GM23338 (cell line): ENCODE measurements around the gene C14orf119. TPM values are rescaled to one million over a fixed set of nuclear protein-coding genes. Genes with fewer than 3 reads are reported as not detected.

Experiments
- ATAC-seq: fragments of 200-7000 bp; cut with Tn5 transposase; 3 replicates; pipeline ENCODE4 v1.9.1; 2020
- DNase-seq: peaks from one replicate; pipeline ENCODE4 v3.0.0-alpha.2; 2015; ENCODE audit warnings: low spot score
- H2AFZ ChIP-seq: fragments of 200-600 bp; sonication (generic); 2 replicates; pipeline ENCODE4 v1.8.0; 2016; ENCODE audit warnings: antibody characterized with exemption, mild to moderate bottlenecking, moderate library complexity
- H3F3A ChIP-seq: fragments of 200-600 bp; sonication (generic); replicated peaks from 2 replicates; pipeline ENCODE4 v1.8.0; 2017; ENCODE audit warnings: antibody characterized with exemption, mixed run types, low read depth
- H3K27ac ChIP-seq: fragments of 200-600 bp; sonication (generic); 2 replicates; pipeline ENCODE4 v1.6.1; 2016; ENCODE audit warnings: low read depth
- H3K27me3 ChIP-seq: fragments of 200-600 bp; sonication (generic); 2 replicates; pipeline ENCODE4 v1.8.0; 2016; ENCODE audit warnings: mild to moderate bottlenecking, mixed run types, moderate library complexity; ENCODE audit not compliant: insufficient read depth
- H3K36me3 ChIP-seq: fragments of 200-600 bp; sonication (generic); 2 replicates; pipeline ENCODE4 v1.8.0; 2016; ENCODE audit warnings: mild to moderate bottlenecking; ENCODE audit not compliant: insufficient read depth
- H3K4me1 ChIP-seq: fragments of 200-600 bp; sonication (generic); 2 replicates; pipeline ENCODE4 v1.8.0; 2016; ENCODE audit warnings: mild to moderate bottlenecking, moderate library complexity; ENCODE audit not compliant: insufficient read depth
- H3K4me2 ChIP-seq: fragments of 200-600 bp; sonication (generic); 2 replicates; pipeline ENCODE4 v1.7.1; 2017; ENCODE audit warnings: mixed run types
- H3K4me3 ChIP-seq: fragments of 200-600 bp; sonication (generic); 2 replicates; pipeline ENCODE4 v1.6.1; 2016; ENCODE audit warnings: mixed run types
- H3K79me2 ChIP-seq: fragments of 200-600 bp; sonication (generic); replicated peaks from 2 replicates; pipeline ENCODE4 v1.8.0; 2017; ENCODE audit warnings: mild to moderate bottlenecking; ENCODE audit not compliant: insufficient read depth
- H3K9me2 ChIP-seq: fragments of 200-600 bp; sonication (generic); 2 replicates; pipeline ENCODE4 v1.8.0; 2017; ENCODE audit not compliant: insufficient read depth
- H4K20me1 ChIP-seq: fragments of 200-600 bp; sonication (generic); replicated peaks from 2 replicates; pipeline ENCODE4 v1.8.0; 2017; ENCODE audit warnings: mild to moderate bottlenecking; ENCODE audit not compliant: insufficient read depth
- H3K27ac Mint-ChIP-seq: 2 replicates; pipeline ENCODE4 v1.8.0; 2020; ENCODE audit warnings: inconsistent platforms, mild to moderate bottlenecking, moderate library complexity, mixed read lengths
- H3K27me3 Mint-ChIP-seq: 3 replicates; pipeline ENCODE4 v1.8.0; 2022; ENCODE audit warnings: low read depth, mild to moderate bottlenecking, moderate library complexity, mixed read lengths, inconsistent platforms; ENCODE audit not compliant: insufficient read depth, poor library complexity
- H3K36me3 Mint-ChIP-seq: 3 replicates; pipeline ENCODE4 v1.8.0; 2021; ENCODE audit warnings: low read depth, mild to moderate bottlenecking, inconsistent platforms, moderate library complexity, mixed read lengths
- H3K4me1 Mint-ChIP-seq: 3 replicates; pipeline ENCODE4 v1.8.0; 2020; ENCODE audit warnings: mild to moderate bottlenecking, inconsistent platforms, mixed read lengths
- H3K4me3 Mint-ChIP-seq: 3 replicates; pipeline ENCODE4 v1.8.0; 2021; ENCODE audit warnings: moderate library complexity, mild to moderate bottlenecking, inconsistent platforms, mixed read lengths
- H3K9me3 Mint-ChIP-seq: 3 replicates; pipeline ENCODE4 v1.8.0; 2020; ENCODE audit warnings: moderate library complexity, mild to moderate bottlenecking, inconsistent platforms, mixed read lengths
- CREB1 ChIP-seq: fragments of 250-450 bp; sonication (Bioruptor Pico); IDR thresholded peaks from 2 replicates; pipeline ENCODE4 v1.5.0; 2020; ENCODE audit warnings: low read depth, mild to moderate bottlenecking, moderate library complexity
- EZH2 ChIP-seq: fragments of 200-600 bp; sonication (generic); IDR thresholded peaks from one replicate; pipeline ENCODE4 v1.8.0; 2017; ENCODE audit warnings: antibody characterized with exemption, mild to moderate bottlenecking, low read depth; ENCODE audit not compliant: unreplicated experiment
- JUNB ChIP-seq: IDR thresholded peaks from one replicate; pipeline ENCODE4 v1.6.1; 2016; ENCODE audit warnings: antibody characterized with exemption; ENCODE audit not compliant: unreplicated experiment
- NANOG ChIP-seq: IDR thresholded peaks from 2 replicates; pipeline ENCODE4 v1.6.1; 2016; ENCODE audit warnings: antibody characterized with exemption, borderline replicate concordance
- POLR2AphosphoS5 ChIP-seq: IDR thresholded peaks from 2 replicates; pipeline ENCODE4 v1.6.1; 2016; ENCODE audit warnings: antibody characterized with exemption, low read depth
- REST ChIP-seq: IDR thresholded peaks from one replicate; pipeline ENCODE4 v1.6.1; 2018; ENCODE audit warnings: antibody characterized with exemption; ENCODE audit not compliant: unreplicated experiment
- STAT1 ChIP-seq: IDR thresholded peaks from one replicate; pipeline ENCODE4 v1.6.1; 2016; ENCODE audit warnings: antibody characterized with exemption; ENCODE audit not compliant: unreplicated experiment
- ZNF331 ChIP-seq: fragments of 250-450 bp; sonication (Bioruptor Pico); IDR thresholded peaks from 2 replicates; pipeline ENCODE4 v1.5.0; 2020; ENCODE audit warnings: low read depth, mild to moderate bottlenecking, moderate library complexity
- polyA plus RNA-seq: library from polyadenylated mRNA; unstranded; fragments of >200 nt; fragmentation: Nextera tagmentation; extraction: Ambion mirVana; gene quantifications from 2 replicates; pipeline ENCODE4 v1.2.1, GENCODE V29; 2016
- total RNA-seq: library from RNA; depleted of rRNA; stranded (reverse); fragments of >200 nt; shearing (Covaris generic); gene quantifications from 2 replicates; pipeline ENCODE4 v1.2.3, GENCODE V29; 2014
- TF ChIP-seq, protein P1 (sequence below), 2 experiments: fragments of 200-600 bp in 1 of 2; sonication (generic) in 1 of 2; conservative IDR thresholded peaks; 2 replicates each; pipeline versions ENCODE4 v1.5.1 to v1.6.1; 2016 to 2017; ENCODE audit warnings: antibody characterized with exemption in 2 of 2, low read depth in 2 of 2, mild to moderate bottlenecking in 2 of 2, moderate library complexity in 1 of 2

The C14orf119 gene
- total and polyA plus RNA-seq, 2 experiments from 2014 or later, result 49.4 to 118 TPM

DNA sequence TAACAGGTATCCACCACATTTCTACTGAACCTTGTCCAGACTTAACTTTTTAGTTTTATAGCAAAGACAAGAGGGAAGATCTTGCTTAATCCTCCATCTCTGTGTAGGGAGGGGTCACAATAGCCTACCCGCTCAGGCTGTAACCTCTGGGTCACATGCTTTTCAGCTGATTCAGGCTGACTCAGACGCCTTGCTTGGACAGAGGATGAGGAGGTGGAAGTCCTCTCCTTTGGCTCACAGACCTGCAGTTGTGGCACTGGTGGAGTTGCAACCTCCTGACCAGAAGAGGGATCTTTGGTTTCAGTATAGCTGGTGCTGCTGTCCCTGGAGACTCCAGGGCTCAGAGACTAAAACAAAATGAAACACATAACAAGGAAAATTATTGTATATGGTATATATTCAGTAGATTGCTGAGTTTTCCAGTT, 16.6 kb upstream of the C14orf119 start (continued):
- TF ChIP-seq, protein P1, sequence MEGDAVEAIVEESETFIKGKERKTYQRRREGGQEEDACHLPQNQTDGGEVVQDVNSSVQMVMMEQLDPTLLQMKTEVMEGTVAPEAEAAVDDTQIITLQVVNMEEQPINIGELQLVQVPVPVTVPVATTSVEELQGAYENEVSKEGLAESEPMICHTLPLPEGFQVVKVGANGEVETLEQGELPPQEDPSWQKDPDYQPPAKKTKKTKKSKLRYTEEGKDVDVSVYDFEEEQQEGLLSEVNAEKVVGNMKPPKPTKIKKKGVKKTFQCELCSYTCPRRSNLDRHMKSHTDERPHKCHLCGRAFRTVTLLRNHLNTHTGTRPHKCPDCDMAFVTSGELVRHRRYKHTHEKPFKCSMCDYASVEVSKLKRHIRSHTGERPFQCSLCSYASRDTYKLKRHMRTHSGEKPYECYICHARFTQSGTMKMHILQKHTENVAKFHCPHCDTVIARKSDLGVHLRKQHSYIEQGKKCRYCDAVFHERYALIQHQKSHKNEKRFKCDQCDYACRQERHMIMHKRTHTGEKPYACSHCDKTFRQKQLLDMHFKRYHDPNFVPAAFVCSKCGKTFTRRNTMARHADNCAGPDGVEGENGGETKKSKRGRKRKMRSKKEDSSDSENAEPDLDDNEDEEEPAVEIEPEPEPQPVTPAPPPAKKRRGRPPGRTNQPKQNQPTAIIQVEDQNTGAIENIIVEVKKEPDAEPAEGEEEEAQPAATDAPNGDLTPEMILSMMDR (conservative IDR thresholded peaks at IDR 0.05; ENCODE audit: low read depth in 2 of 2), result no peak
- TF ChIP-seq ZNF331 (CRISPR knock-in tag) (no peak), REST (no peak), NANOG (no peak), EZH2 (no peak), STAT1 (no peak)

GRCh38 chr14:23079716-23080115, 15.6 kb upstream of the C14orf119 start:
- no peak overlapping the region for H3K27ac Mint-ChIP-seq
- no peak for TF ChIP-seq CREB1 (CRISPR knock-in tag)
- no peak for TF ChIP-seq REST
- TF ChIP-seq ZNF331 (CRISPR knock-in tag), result no peak
- no peak for TF ChIP-seq STAT1
- TF ChIP-seq, protein P1 (conservative IDR thresholded peaks at IDR 0.05; ENCODE audit: low read depth in 2 of 2), result no peak
- TF ChIP-seq JUNB, result no peak
- TF ChIP-seq EZH2, result no peak
- no peak for TF ChIP-seq POLR2AphosphoS5

More at GRCh38 chr14:23079716-23080115, 15.6 kb upstream of the C14orf119 start:
- no peak for ATAC-seq
- no peaks in the 10 kb centered on the region for H3K9me2 ChIP-seq
- H3F3A ChIP-seq, result peaks cover 37% of the 10 kb centered on the region
- Mint-ChIP-seq H3K9me3 (no peaks in the 10 kb centered on the region), H3K27me3 (peaks cover 2% of the 10 kb centered on the region), H3K4me1 (no peaks in the 10 kb centered on the region), H3K36me3 (peaks cover 87% of the 10 kb centered on the region), H3K4me3 (no peak overlapping the region)
- no peak overlapping the region for H3K27ac ChIP-seq
- no peaks in the 10 kb centered on the region for H3K4me1 ChIP-seq
- no peak overlapping the region for H2AFZ ChIP-seq
- peaks cover 38% of the 10 kb centered on the region for H4K20me1 ChIP-seq
- H3K4me2 ChIP-seq, result no peak overlapping the region
- DNase-seq, result no peak
- no peak overlapping the region for H3K4me3 ChIP-seq
- H3K79me2 ChIP-seq, result peaks cover 30% of the 10 kb centered on the region
- H3K36me3 ChIP-seq, result peaks cover 79% of the 10 kb centered on the region
- no peaks in the 10 kb centered on the region for H3K27me3 ChIP-seq
